Stimulated activated effector memory CD8-positive, alpha-beta T cell treated with anti-CD3 and anti-CD28 coated beads, Interleukin-12 subunit alpha, Interleukin-12 subunit beta, amount 100 ng/mL, for 72 hours (primary cell): ENCODE data around the gene TOR1AIP2.
"Not testable (repeated sequence)": the region's sequence is repeated elsewhere in the genome, so short reads cannot be mapped to it uniquely, and the experiment has no call there.

ENCODE experiments used
- ATAC-seq: fragments of 150-1000 bp; cut with Tn5 transposase; 2 replicates; pipeline ENCODE4 v1.10.0; 2021
- DNase-seq, 2 donors: peaks; one replicate each; pipeline ENCODE4 v3.0.0; 2021 to 2022; ENCODE audit warnings: low spot score in 2 of 2
- H3K27ac Mint-ChIP-seq: one replicate; pipeline ENCODE4 v1.8.0; 2022; ENCODE audit warnings: mild to moderate bottlenecking, mixed read lengths
- H3K36me3 Mint-ChIP-seq: one replicate; pipeline ENCODE4 v1.8.0; 2022; ENCODE audit warnings: mild to moderate bottlenecking, mixed read lengths
- H3K4me1 Mint-ChIP-seq: one replicate; pipeline ENCODE4 v1.8.0; 2022; ENCODE audit warnings: mixed read lengths
- H3K4me3 Mint-ChIP-seq: one replicate; pipeline ENCODE4 v1.8.0; 2022; ENCODE audit warnings: mild to moderate bottlenecking, mixed read lengths
- H3K9me3 Mint-ChIP-seq: one replicate; pipeline ENCODE4 v1.8.0; 2022; ENCODE audit warnings: mixed read lengths

Gene TOR1AIP2

DNA sequence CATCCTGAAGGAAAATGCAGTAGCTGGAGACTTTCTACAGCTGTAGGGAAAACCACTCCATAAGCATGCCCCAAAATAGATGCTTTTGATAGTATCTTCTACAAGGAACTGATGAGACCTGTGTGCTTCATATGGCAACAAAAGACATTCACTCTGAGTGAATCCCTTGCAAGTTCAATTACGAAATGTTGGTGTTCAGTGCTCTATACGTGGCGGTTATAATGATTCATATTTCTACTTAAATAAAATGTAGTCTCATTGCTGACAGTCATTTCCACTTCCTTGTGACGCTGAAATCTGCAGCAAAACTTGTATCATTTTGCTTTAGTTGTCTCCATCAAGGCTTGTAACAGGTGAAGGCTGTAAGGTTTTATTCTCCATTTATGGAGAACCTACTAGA lies 20.6 kb downstream of the TOR1AIP2 start:
- H3K4me3 Mint-ChIP-seq, result no peak overlapping the region
- H3K9me3 Mint-ChIP-seq, result no peaks in the 10 kb centered on the region
- ATAC-seq (no peak), DNase-seq (no peak)
- H3K36me3 Mint-ChIP-seq, result peaks cover 62% of the 10 kb centered on the region
- no peak overlapping the region for H3K27ac Mint-ChIP-seq
- no peaks in the 10 kb centered on the region for H3K4me1 Mint-ChIP-seq

DNA sequence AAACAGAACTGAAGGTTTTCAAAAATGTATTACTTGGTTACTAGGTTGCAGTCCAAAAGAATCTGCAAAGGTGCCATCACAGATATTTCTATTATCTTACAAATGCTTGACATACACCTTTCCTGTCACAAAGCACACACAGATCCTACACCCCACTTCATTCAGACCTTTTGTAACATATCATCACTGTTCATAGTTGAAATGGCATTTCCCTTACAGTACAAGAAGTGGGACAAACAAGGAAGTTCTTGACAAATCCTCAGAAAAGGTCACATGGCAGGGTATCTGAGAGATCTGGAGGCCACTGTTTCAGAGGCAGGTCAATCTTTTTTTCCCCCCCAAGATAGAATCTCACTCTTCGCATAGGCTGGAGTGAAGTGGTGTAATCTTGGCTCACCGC lies 21.3 kb downstream of the TOR1AIP2 start:
- Mint-ChIP-seq H3K9me3 (no peaks in the 10 kb centered on the region), H3K36me3 (peaks cover 63% of the 10 kb centered on the region), H3K4me1 (no peaks in the 10 kb centered on the region), H3K27ac (no peak overlapping the region), H3K4me3 (no peak overlapping the region)
- DNase-seq (no peak), ATAC-seq (no peak)

DNA sequence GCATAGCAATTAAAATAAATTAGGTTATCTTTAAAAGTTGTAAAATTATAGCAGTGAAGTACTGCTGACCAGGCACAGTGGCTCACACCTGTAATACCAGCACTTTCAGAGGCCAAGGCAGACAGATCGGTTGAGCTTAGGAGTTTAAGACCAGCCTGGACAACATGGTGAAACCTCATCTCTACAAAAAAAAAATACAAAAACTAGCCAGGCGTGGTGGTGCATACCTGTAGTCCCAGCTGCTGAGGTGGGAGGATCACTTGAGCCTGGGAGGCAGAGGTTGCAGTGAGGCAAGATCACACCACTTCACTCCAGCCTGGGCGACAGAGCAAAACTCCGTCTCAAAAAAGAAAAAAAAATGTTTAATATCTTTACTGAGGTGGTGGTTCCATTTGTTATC lies 21.8 kb downstream of the TOR1AIP2 start:
- not testable (repeated sequence) for ATAC-seq, H3K4me3 Mint-ChIP-seq, H3K4me1 Mint-ChIP-seq, H3K27ac Mint-ChIP-seq, H3K9me3 Mint-ChIP-seq, DNase-seq
- H3K36me3 Mint-ChIP-seq, result peaks cover 65% of the 10 kb centered on the region

DNA sequence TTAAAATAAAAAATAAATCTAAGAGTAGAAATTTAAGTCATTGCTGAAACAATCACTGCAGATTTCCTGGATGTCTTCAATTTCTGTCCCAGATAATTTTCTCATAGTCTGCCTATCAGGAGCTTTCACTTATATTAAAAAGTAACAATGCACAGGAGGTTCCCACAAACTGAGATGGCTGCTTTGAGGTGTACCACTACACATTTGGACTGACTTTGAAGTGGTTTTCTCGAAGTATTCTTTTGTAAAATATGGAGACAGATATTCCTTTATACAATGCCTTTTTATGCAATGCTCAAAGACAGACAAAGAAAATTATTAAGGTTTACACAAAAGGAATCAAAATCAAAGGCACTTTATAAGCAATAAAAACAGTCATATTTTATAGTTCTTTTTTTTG lies 24.5 kb downstream of the TOR1AIP2 start:
- no peak for ATAC-seq
- no peak for DNase-seq
- H3K36me3 Mint-ChIP-seq, result peaks cover 86% of the 10 kb centered on the region
- no peaks in the 10 kb centered on the region for H3K4me1 Mint-ChIP-seq
- H3K4me3 Mint-ChIP-seq, result no peak overlapping the region
- no peaks in the 10 kb centered on the region for H3K9me3 Mint-ChIP-seq
- no peak overlapping the region for H3K27ac Mint-ChIP-seq

DNA sequence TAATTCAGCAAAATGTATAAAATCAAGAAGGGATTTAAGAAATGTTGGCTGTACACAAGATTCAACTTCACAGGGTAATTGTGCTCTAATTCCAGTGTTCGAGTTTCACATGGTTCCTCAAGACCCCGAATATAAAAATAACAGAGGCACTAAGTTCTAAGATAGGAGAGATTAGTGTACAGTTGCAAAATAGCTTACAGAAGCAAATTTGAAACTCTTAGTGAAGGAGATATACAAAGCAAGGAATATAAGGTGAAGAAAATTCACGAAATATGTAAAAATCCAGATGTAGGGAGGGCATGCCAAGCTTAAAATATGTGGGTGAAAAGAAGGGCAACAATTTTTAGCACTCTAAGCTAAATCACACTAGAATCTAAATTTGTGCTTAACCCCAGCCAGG lies 29.4 kb downstream of the TOR1AIP2 start:
- H3K27ac Mint-ChIP-seq, result no peak overlapping the region
- no peak for ATAC-seq
- H3K9me3 Mint-ChIP-seq, result no peaks in the 10 kb centered on the region
- H3K4me3 Mint-ChIP-seq, result no peak overlapping the region
- H3K36me3 Mint-ChIP-seq, result peaks cover 97% of the 10 kb centered on the region
- H3K4me1 Mint-ChIP-seq, result no peaks in the 10 kb centered on the region
- no peak for DNase-seq

DNA sequence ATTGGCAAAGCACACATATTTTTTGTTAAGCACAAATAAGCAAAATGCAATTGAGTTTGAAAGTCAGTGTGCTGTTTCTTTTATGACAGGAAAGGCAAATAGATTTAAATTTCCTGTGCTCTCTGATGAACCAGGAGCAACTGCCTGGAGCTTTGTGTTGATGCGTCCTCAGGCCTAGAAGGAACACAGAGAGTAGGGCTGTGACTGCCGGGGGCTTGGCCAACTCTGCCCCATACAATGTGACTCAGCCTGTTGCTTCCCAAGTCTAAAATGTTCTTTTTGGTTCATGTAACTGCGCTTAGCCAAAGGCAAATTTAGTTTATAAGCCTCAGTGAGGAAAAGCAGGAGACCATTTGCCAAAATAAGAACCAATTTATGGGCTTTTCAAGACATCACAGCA lies 37.5 kb downstream of the TOR1AIP2 start:
- no peak overlapping the region for H3K4me3 Mint-ChIP-seq
- DNase-seq, result no peak
- no peak for ATAC-seq
- no peak overlapping the region for H3K27ac Mint-ChIP-seq
- H3K9me3 Mint-ChIP-seq, result no peaks in the 10 kb centered on the region
- H3K4me1 Mint-ChIP-seq, result no peaks in the 10 kb centered on the region
- H3K36me3 Mint-ChIP-seq, result peaks cover 26% of the 10 kb centered on the region

DNA sequence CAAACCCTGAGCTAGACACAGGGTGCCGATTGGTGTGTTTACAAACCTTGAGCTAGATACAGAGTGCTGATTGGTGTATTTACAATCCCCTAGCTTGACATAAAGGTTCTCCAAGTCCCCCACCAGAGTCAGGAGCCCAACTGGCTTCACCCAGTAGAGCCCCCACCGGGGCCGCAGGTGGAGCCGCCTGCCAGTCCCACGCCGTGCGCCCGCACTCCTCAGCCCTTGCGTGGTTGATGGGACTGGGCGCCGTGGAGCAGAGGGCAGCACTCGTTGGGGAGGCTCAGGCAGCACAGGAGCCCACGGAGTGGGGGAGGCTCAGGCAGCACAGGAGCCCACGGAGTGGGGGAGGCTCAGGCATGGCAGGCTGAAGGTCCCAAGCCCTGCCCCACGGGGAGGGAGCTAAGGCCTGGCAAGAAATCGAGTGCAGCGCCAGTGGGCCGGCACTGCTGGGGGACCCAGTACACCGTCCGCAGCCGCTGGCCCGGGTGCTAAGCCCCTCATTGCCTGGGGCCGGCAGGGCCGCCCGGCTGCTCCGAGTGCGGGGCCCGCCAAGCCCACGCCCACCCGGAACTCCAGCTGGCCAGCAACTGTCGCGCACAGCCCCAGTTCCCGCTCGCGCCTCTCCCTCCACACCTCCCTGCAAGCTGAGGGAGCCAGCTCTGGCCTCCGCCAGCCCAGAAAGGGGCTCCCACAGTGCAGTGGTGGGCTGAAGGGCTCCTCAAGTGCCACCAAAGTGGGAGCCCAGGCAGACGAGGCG lies 40.7 kb downstream of the TOR1AIP2 start:
- ATAC-seq, DNase-seq, H3K4me3 Mint-ChIP-seq, H3K9me3 Mint-ChIP-seq, H3K4me1 Mint-ChIP-seq, H3K36me3 Mint-ChIP-seq, H3K27ac Mint-ChIP-seq: not testable (repeated sequence)

DNA sequence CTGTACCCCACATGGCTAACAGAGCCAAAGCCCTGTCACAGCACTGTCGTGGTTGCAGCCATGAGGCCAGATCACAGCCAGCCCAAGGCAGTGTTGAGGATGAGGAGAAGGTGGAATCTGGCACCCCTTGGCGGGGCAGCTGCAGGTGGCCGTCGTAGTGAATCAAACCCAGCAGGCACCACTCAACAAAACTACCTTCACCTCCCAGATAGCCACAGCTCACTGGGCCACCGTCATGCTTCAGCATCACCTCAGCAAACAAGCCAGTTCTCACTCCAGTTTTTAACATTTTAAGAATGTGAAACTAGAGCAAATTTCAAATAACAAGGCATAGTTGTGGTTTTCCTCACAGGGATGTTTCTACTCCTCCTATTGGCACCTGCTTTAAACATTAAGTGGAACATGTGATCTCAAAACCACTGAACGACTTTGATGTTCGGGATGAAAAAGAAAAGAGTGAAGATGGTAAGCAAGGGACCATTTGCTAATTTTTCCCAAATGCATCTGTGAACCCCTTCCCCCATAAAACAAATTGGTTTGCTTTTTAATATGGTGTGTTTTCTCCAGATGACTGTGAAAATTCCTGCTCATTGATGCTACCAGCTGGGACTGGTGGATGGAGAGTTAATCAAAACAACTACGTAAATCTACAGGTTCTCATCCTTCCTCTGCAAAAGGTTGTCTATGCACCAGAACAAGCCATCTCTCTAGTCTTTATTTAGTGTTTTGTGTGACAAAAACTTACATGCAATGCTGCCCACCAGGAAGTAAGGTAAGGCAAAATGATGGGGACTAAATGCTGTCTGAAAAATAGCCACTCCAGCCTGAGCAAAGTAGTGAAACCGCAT lies 45.5 kb downstream of the TOR1AIP2 start:
- H3K27ac Mint-ChIP-seq, result no peak overlapping the region
- H3K4me1 Mint-ChIP-seq, result peaks cover 21% of the 10 kb centered on the region
- no peaks in the 10 kb centered on the region for H3K9me3 Mint-ChIP-seq
- ATAC-seq (no peak), DNase-seq (peak in 1 of 2 donors; percentile 7)
- no peaks in the 10 kb centered on the region for H3K36me3 Mint-ChIP-seq
- H3K4me3 Mint-ChIP-seq, result no peak overlapping the region

DNA sequence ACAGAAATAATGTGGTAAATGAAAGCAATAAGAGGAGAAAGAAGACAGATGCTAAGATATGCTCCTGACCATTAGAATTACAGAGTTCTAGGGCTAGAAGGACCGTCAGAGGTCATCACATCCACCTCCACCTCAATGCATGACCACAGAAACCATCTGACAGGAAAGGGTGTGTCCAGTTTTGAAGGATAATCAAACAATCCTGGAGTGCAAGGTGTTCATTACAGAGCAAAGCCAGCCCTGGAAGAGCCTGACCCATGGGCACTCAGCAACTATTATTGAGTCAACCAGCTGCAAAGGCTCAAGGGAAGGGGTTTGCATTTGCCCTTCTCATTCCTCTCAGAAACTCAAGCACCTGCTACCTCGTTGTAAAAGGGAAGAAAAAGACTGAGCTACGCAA lies 46.4 kb downstream of the TOR1AIP2 start:
- DNase-seq (peak in 1 of 2 donors; percentile 12), ATAC-seq (no peak)
- Mint-ChIP-seq H3K36me3 (no peaks in the 10 kb centered on the region), H3K4me3 (no peak overlapping the region), H3K9me3 (no peaks in the 10 kb centered on the region), H3K4me1 (peaks cover 28% of the 10 kb centered on the region), H3K27ac (no peak overlapping the region)

DNA sequence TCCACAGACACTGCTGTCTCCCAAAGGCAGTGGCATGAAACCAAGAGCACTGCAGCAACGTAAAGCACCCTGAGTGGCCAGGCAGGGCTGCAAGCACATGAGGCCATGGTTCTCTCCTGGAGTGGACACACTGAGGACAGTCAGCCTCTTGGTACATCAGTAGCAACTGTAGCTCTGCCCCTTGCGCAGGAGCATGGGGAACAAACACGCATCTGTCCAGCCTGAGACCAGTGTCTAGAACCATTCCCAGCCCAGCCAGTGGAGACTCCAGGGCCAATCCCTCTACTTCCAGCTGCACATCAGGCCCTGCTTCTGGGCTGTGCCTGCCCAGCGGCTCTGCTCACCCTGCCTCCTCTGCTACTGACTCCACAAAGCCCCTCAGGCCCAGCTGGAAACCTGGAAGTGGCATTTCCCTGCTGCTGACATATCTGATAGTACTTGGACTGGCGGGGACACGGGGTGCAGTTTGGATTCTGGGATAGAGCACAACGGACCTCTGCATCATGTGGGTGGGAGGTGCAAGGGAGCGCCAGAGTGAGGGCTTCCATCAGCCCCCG lies 49.0 kb downstream of the TOR1AIP2 start:
- ATAC-seq (no peak), DNase-seq (no peak)
- peaks cover 28% of the 10 kb centered on the region for H3K4me1 Mint-ChIP-seq
- no peaks in the 10 kb centered on the region for H3K36me3 Mint-ChIP-seq
- no peaks in the 10 kb centered on the region for H3K9me3 Mint-ChIP-seq
- no peak overlapping the region for H3K4me3 Mint-ChIP-seq
- H3K27ac Mint-ChIP-seq, result no peak overlapping the region

DNA sequence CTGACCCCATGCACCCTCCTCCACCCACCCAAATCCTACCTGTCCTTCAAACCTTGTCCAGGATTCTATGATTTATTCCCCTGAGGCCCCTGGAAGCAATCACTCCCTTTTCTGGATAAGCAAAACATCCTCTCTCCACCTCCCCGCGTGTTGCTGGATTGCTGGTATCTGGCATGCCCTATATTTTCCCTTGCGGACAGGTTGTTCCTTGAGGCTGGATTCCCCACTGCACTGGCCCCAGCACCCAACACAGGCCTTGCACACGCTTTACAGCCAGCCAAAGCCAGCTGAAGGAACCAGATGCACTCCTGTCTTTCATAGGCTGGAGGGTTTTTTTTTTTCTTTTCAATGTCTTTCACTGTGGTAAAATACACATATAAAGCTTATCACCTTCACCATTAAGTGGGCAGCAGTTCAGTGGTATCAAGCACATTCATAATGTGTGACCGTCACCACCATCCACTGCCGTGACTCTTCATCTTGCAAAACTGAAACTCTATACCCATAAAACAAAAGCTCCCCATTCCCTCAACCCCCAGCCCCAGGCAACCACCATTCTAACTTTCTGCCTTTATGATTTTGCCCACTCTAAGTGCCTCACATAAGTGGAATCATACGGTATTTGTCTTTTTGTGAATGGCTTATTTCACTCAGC lies 50.9 kb downstream of the TOR1AIP2 start:
- DNase-seq (no peak), ATAC-seq (peak; percentile 77)
- Mint-ChIP-seq H3K4me3 (no peak overlapping the region), H3K4me1 (peaks cover 24% of the 10 kb centered on the region), H3K36me3 (no peaks in the 10 kb centered on the region), H3K27ac (no peak overlapping the region), H3K9me3 (no peaks in the 10 kb centered on the region)

DNA sequence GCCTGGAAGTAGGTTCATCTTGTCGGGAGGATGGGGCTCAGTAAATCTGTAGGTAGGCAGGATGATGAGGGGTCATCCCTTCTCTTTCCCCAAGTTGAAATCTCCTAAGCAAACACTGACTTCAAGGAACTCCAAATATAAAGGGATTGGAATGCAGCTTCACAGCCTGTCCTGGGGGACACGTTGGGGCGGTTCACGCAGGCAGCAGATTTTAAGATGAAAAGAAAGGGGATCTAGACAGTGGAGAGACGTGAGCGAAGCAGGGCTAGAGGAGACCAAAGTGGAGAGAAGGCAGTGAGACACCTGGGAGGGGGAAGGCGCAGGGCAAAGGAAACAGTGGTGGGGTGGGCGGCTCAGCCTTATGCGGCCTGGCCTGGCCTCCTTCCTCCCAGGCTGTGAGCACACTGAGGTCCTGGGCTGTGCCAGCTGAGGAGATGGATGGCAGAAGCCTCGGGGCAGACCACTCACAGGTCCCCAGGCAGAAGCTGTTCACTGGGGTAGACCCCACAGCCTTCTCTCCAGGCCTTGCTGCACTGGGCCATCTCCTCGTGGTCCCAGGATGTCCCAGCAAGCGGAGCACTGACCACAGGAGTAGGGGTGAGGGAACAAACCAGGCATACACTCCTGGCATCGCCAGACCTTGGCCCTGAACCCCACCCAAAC lies 51.7 kb downstream of the TOR1AIP2 start:
- Mint-ChIP-seq H3K9me3 (no peaks in the 10 kb centered on the region), H3K4me3 (no peak overlapping the region), H3K27ac (no peak overlapping the region), H3K4me1 (peaks cover 15% of the 10 kb centered on the region), H3K36me3 (no peaks in the 10 kb centered on the region)
- DNase-seq, result no peak
- no peak for ATAC-seq

DNA sequence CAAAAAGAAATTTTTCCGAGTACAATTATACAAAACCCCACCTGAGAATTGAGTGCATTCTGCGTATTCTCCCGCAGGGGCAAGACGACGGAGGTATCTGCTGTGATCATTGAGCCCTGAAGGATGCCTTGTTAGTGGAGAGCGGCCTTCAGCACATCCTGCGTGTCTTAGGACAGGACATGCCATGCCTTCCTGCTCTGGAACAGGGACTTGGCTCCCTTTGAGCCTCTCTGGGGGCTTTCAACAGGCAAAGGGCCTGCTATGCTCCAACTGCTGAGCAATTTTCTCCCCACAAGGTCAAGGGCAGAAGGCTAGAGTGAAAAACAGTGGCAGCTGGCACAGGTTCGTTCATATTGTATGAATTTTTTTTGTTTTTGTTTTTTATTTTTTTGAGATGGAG lies 52.4 kb downstream of the TOR1AIP2 start:
- ATAC-seq (no peak), DNase-seq (no peak)
- no peaks in the 10 kb centered on the region for H3K36me3 Mint-ChIP-seq
- no peaks in the 10 kb centered on the region for H3K9me3 Mint-ChIP-seq
- H3K4me3 Mint-ChIP-seq, result no peak overlapping the region
- H3K27ac Mint-ChIP-seq, result no peak overlapping the region
- H3K4me1 Mint-ChIP-seq, result peaks cover 9% of the 10 kb centered on the region

DNA sequence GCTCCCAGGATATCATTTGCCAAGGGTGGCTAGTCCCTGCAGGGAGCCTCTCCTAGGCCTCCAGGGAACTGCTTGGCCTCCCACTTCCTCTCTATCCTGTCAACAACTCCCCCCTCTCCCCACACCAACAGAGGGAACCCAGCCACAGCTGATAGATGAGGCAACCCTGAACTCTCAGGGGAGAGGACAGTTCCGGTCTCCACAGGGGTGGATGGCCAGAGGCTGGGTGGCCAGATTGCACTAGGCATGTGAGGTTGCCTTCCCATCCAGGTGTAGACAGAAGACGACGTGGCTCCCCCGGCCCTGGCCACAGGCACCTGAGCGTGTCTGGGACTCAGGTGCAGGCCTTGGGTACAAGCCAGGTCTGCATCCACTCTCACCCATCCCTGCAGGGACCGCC lies 53.3 kb downstream of the TOR1AIP2 start:
- Mint-ChIP-seq H3K27ac (no peak overlapping the region), H3K36me3 (no peaks in the 10 kb centered on the region), H3K9me3 (no peaks in the 10 kb centered on the region), H3K4me3 (no peak overlapping the region), H3K4me1 (peaks cover 9% of the 10 kb centered on the region)
- DNase-seq, result no peak
- ATAC-seq, result no peak

DNA sequence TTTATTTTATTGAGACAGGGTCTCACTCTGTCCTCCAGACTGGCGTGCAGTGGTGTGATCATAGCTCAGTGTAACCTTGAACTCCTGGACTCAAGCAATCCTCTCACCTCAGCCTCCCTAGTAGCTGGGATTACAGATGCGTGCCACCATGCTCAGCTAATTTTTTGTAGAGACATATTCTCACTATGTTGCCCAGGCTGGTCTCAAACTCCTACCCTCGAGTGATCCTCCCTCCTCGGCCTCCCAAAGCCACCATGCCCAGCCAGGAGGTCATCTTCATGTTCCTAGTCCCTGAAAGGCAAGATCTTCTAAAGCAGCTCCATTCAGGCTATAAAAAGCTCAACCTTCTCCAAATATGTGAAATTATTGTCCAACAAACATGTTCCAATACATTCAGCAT lies 53.9 kb downstream of the TOR1AIP2 start:
- Mint-ChIP-seq H3K27ac (no peak overlapping the region), H3K9me3 (no peaks in the 10 kb centered on the region), H3K4me1 (peaks cover 9% of the 10 kb centered on the region), H3K4me3 (no peak overlapping the region), H3K36me3 (no peaks in the 10 kb centered on the region)
- DNase-seq (no peak), ATAC-seq (no peak)
